Stomach (tissue), 19 donors: ENCODE results near the gene PPM1J. TPM values are rescaled to one million over a fixed set of nuclear protein-coding genes. Genes with fewer than 3 reads are reported as not detected.

Experiments used
- DNase-seq, 2 donors: peaks; one replicate each; pipeline versions ENCODE4 v3.0.0 to v3.0.0-alpha.2; 2013 to 2019
- H3K27ac ChIP-seq, 5 donors: fragments of 200-600 bp in 4 of 5; sonication (generic) in 4 of 5; one replicate each; pipeline ENCODE4 v1.5.1; 2013 to 2019; ENCODE audit warnings: mild to moderate bottlenecking in 1 of 5, moderate library complexity in 1 of 5
- H3K27me3 ChIP-seq, 3 donors: fragments of 200-600 bp; sonication (generic); one replicate each; pipeline ENCODE4 v1.5.1; 2017 to 2019; ENCODE audit warnings: mixed run types in 1 of 3
- H3K36me3 ChIP-seq, 4 donors: fragments of 200-600 bp; sonication (generic); 1 replicate in 3 of 4; 2 replicates in 1 of 4; pipeline ENCODE4 v1.5.1; 2016 to 2019
- H3K4me1 ChIP-seq, 4 donors: fragments of 200-600 bp; sonication (generic); one replicate each; pipeline ENCODE4 v1.5.1; 2016 to 2019
- H3K4me3 ChIP-seq, 4 donors: fragments of 200-600 bp; sonication (generic) in 3 of 4; one replicate each; pipeline ENCODE4 v1.5.1; 2016 to 2019; ENCODE audit warnings: mild to moderate bottlenecking in 1 of 4
- H3K9me3 ChIP-seq, 4 donors: fragments of 200-600 bp; sonication (generic); one replicate each; pipeline ENCODE4 v1.5.1; 2016 to 2019
- EP300 ChIP-seq: sonication (generic); formaldehyde crosslinking; IDR thresholded peaks from one replicate; pipeline ENCODE4 v1.6.1; 2017; ENCODE audit warnings: antibody characterized with exemption
- POLR2A ChIP-seq, 4 donors: fragments of 450-650 bp; IDR thresholded peaks; one replicate each; pipeline ENCODE4 v1.6.1; 2016; ENCODE audit warnings: antibody characterized with exemption in 4 of 4, control low read depth in 2 of 4, mild to moderate bottlenecking in 1 of 4, moderate library complexity in 1 of 4
- POLR2AphosphoS5 ChIP-seq, 3 donors: sonication (generic); formaldehyde crosslinking; IDR thresholded peaks; one replicate each; pipeline ENCODE4 v1.6.1; 2016; ENCODE audit warnings: antibody characterized with exemption in 3 of 3
- WGBS, 5 donors: extraction: QIAGEN DNeasy Blood & Tissue Kit in 3 of 5; methylation state at CpG; one replicate each; pipeline versions ENCODE4 v1.1.5 to v1.1.7; 2013 to 2018; 5-methylcytosine and 5-hydroxymethylcytosine counted together
- intact Hi-C: fragments of 100-400 bp; cut with DNase I; formaldehyde crosslinking; loops from one replicate; pipeline ENCODE4 v1.15.1; 2023; ENCODE audit warnings: low total_unique reads
- long read RNA-seq, 10 donors: transcript quantifications; one replicate each; lab custom pipeline, GENCODE V29; 2026
- polyA plus RNA-seq, 3 donors: library from polyadenylated mRNA; stranded (reverse); fragments of 200-250 nt; gene quantifications; one replicate each; pipeline ENCODE4 v1.2.3, GENCODE V29; 2013
- total RNA-seq, 5 donors: library from RNA; depleted of rRNA; stranded (reverse); fragments of >200 nt; gene quantifications; one replicate each; pipeline versions ENCODE4 v1.1.0 to v1.2.3, GENCODE V29; 2014 to 2016
- TF ChIP-seq, protein P1 (sequence below), 7 experiments: fragments of 450-650 bp in 4 of 7; fragments of 200-600 bp in 3 of 7; sonication (generic) in 3 of 7; IDR thresholded peaks; one replicate each; pipeline ENCODE4 v1.5.1; 2016 to 2019; ENCODE audit warnings: antibody characterized with exemption in 7 of 7, control low read depth in 2 of 7, mild to moderate bottlenecking in 1 of 7
- donor health status: healthy with polysubstance abuse.
- donor health status: Bipolar disorder and iron deficiency.
- donor health status: healthy.

The PPM1J gene
- total RNA-seq, result 1 to 10 TPM in 1 of 5 donors, under 1 TPM in 1, not detected in 3; 0.87 to 1.3 TPM
- 1 to 10 TPM in 1 of 3 donors, under 1 TPM in 1, not detected in 1; 0.50 to 4.0 TPM for polyA plus RNA-seq
- long read RNA-seq, donor 1, result 0 reads
- long read RNA-seq, donor 2, result 0 reads
- long read RNA-seq, donor 3, result 0 reads
- long read RNA-seq, donor 4, result 0 reads
- long read RNA-seq, donor 5, result 0 reads
- long read RNA-seq, donor 6, result 0 reads
- long read RNA-seq, donor 7, result 0 reads
- long read RNA-seq, donor 8, result 0 reads
- long read RNA-seq, donor 9, result 0 reads
- long read RNA-seq, donor 10, result 0 reads

GRCh38 chr1:112715264-112716053 is at the start of gene PPM1J:
TSS of gene PPM1J (minus strand) at chr1:112715332. CDS start at chr1:112715301, 31 bp downstream.
- no peaks in the 10 kb centered on the region for H3K9me3 ChIP-seq
- H3K27me3 ChIP-seq, result peaks cover 0 to 23% (median 0%) of the 10 kb centered on the region in 3 donors
- peak; percentile 98 to 100 for DNase-seq
- peaks cover 22 to 43% (median 39%) of the 10 kb centered on the region in 4 donors for H3K4me1 ChIP-seq
- no peaks in the 10 kb centered on the region for H3K36me3 ChIP-seq
- WGBS, 5 donors, result 0 to 1% (median 0%) methylated on average over 25 to 51 of the region's 51 CpGs
- H3K27ac ChIP-seq, result peak within 1 kb of the TSS; percentile 58 to 81 (median 76)
- intact Hi-C loops, result loop anchor here (5.0 to 10.0 kb wide), 2 partner anchors 87 to 329 kb away; no protein-coding TSS in a partner anchor
- TF ChIP-seq EP300, result no peak
- peak in 2 of 3 donors; percentile 68 to 78 for TF ChIP-seq POLR2AphosphoS5 (IDR thresholded peaks at IDR 0.05)
- TF ChIP-seq POLR2A (IDR thresholded peaks at IDR 0.05), result no peak
- peak within 1 kb of the TSS; percentile 67 to 86 (median 70) for H3K4me3 ChIP-seq

GRCh38 chr1:112762541-112763500 is 47.7 kb upstream of the PPM1J start:
- WGBS, 5 donors, result 53 to 61% (median 58%) methylated on average over 12 of the region's 12 CpGs
- intact Hi-C loops, result no loop called here
- Histone ChIP-seq H3K4me1 (peaks cover 0 to 6% (median 2%) of the 10 kb centered on the region in 4 donors), H3K27me3 (peaks cover 0 to 24% (median 0%) of the 10 kb centered on the region in 3 donors), H3K36me3 (no peaks in the 10 kb centered on the region), H3K27ac (no peak overlapping the region), H3K4me3 (no peak overlapping the region), H3K9me3 (no peaks in the 10 kb centered on the region)
- peak in 1 of 2 donors; percentile 66 for DNase-seq
- no peak for TF ChIP-seq EP300
- no peak for TF ChIP-seq POLR2A (IDR thresholded peaks at IDR 0.05)
- TF ChIP-seq, protein P1, sequence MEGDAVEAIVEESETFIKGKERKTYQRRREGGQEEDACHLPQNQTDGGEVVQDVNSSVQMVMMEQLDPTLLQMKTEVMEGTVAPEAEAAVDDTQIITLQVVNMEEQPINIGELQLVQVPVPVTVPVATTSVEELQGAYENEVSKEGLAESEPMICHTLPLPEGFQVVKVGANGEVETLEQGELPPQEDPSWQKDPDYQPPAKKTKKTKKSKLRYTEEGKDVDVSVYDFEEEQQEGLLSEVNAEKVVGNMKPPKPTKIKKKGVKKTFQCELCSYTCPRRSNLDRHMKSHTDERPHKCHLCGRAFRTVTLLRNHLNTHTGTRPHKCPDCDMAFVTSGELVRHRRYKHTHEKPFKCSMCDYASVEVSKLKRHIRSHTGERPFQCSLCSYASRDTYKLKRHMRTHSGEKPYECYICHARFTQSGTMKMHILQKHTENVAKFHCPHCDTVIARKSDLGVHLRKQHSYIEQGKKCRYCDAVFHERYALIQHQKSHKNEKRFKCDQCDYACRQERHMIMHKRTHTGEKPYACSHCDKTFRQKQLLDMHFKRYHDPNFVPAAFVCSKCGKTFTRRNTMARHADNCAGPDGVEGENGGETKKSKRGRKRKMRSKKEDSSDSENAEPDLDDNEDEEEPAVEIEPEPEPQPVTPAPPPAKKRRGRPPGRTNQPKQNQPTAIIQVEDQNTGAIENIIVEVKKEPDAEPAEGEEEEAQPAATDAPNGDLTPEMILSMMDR (IDR thresholded peaks at IDR 0.05), result no peak
- no peak for TF ChIP-seq POLR2AphosphoS5 (IDR thresholded peaks at IDR 0.05)

- Histone ChIP-seq H3K4me3 (no peak overlapping the region), H3K27me3 (peaks cover 0 to 33% (median 0%) of the 10 kb centered on the region in 3 donors), H3K9me3 (no peaks in the 10 kb centered on the region), H3K27ac (no peak overlapping the region), H3K36me3 (no peaks in the 10 kb centered on the region), H3K4me1 (peaks cover 0 to 6% (median 2%) of the 10 kb centered on the region in 4 donors)
- DNase-seq, result no peak
- TF ChIP-seq POLR2A (IDR thresholded peaks at IDR 0.05), result no peak
- no peak for TF ChIP-seq EP300
- TF ChIP-seq, protein P1 (IDR thresholded peaks at IDR 0.05), result no peak
- no peak for TF ChIP-seq POLR2AphosphoS5 (IDR thresholded peaks at IDR 0.05)
- 60 to 69% (median 68%) methylated on average over 9 of the region's 9 CpGs for WGBS, 5 donors
- intact Hi-C loops, result no loop called here
Measured at GRCh38 chr1:112761714-112762480, 46.8 kb upstream of the PPM1J start.

DNA sequence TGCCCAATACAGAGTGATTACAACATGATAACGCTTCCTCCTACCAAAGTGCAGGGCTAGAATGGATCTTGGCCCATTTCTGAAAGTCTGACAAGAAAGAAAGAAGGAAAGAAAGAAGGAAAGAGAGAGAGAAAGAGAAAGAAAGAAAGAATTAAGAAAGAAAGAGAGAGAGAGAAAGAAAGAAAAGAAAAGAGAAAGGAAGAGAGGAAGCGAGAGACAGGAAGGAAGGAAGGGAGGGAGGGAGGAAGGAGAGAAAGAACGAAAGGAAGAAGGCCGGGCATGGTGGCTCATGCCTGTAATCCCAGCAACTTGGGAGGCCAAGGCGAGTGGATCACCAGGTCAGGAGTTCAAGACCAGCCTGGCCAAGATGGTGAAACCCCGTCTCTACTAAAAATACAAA is 44.1 kb upstream of the PPM1J start:
- 67 to 80% (median 76%) methylated on average over 6 of the region's 6 CpGs for WGBS, 5 donors
- peaks cover 0 to 6% (median 2%) of the 10 kb centered on the region in 4 donors for H3K4me1 ChIP-seq
- TF ChIP-seq POLR2A (IDR thresholded peaks at IDR 0.05) (no peak), EP300 (no peak), POLR2AphosphoS5 (IDR thresholded peaks at IDR 0.05) (no peak)
- TF ChIP-seq, protein P1 (IDR thresholded peaks at IDR 0.05), result no peak

More for the DNA sequence above, 44.1 kb upstream of the PPM1J start:
- no peaks in the 10 kb centered on the region for H3K36me3 ChIP-seq
- no peak overlapping the region for H3K4me3 ChIP-seq
- H3K9me3 ChIP-seq, result peaks cover 0 to 9% (median 8%) of the 10 kb centered on the region in 4 donors
- DNase-seq, result no peak
- intact Hi-C loops, result no loop called here
- peaks cover 0 to 39% (median 0%) of the 10 kb centered on the region in 3 donors for H3K27me3 ChIP-seq
- H3K27ac ChIP-seq, result no peak overlapping the region
